Suprapubic skin (tissue), 4 donors: Measurements from ENCODE around the gene PHF20.

Experiments used
- EP300 ChIP-seq: sonication (generic); formaldehyde crosslinking; IDR thresholded peaks from one replicate; pipeline ENCODE4 v1.6.1; 2017; ENCODE audit warnings: antibody characterized with exemption
- POLR2A ChIP-seq, 2 donors: fragments of 450-650 bp; IDR thresholded peaks; one replicate each; pipeline ENCODE4 v1.6.1; 2017; ENCODE audit warnings: antibody characterized with exemption in 2 of 2, mild to moderate bottlenecking in 2 of 2, moderate library complexity in 2 of 2
- POLR2AphosphoS5 ChIP-seq, 3 donors: sonication (generic); formaldehyde crosslinking; IDR thresholded peaks; one replicate each; pipeline ENCODE4 v1.6.1; 2017; ENCODE audit warnings: antibody characterized with exemption in 3 of 3
- TF ChIP-seq, protein P1 (sequence below), 2 donors: fragments of 200-600 bp in 1 of 2; fragments of 450-650 bp in 1 of 2; sonication (generic) in 1 of 2; IDR thresholded peaks; one replicate each; pipeline ENCODE4 v1.5.1; 2016 to 2019; ENCODE audit warnings: antibody characterized with exemption in 2 of 2, mild to moderate bottlenecking in 1 of 2, moderate library complexity in 1 of 2

GRCh38 chr20:35756404-35756803, 15.4 kb upstream of the PHF20 start:
- TF ChIP-seq, protein P1, sequence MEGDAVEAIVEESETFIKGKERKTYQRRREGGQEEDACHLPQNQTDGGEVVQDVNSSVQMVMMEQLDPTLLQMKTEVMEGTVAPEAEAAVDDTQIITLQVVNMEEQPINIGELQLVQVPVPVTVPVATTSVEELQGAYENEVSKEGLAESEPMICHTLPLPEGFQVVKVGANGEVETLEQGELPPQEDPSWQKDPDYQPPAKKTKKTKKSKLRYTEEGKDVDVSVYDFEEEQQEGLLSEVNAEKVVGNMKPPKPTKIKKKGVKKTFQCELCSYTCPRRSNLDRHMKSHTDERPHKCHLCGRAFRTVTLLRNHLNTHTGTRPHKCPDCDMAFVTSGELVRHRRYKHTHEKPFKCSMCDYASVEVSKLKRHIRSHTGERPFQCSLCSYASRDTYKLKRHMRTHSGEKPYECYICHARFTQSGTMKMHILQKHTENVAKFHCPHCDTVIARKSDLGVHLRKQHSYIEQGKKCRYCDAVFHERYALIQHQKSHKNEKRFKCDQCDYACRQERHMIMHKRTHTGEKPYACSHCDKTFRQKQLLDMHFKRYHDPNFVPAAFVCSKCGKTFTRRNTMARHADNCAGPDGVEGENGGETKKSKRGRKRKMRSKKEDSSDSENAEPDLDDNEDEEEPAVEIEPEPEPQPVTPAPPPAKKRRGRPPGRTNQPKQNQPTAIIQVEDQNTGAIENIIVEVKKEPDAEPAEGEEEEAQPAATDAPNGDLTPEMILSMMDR (IDR thresholded peaks at IDR 0.05), result no peak
- no peak for TF ChIP-seq EP300
- TF ChIP-seq POLR2AphosphoS5 (IDR thresholded peaks at IDR 0.05), result no peak
- no peak for TF ChIP-seq POLR2A (IDR thresholded peaks at IDR 0.05)
